ENCODE measurements around the gene ENTR1. TPM values are rescaled to one million over a fixed set of nuclear protein-coding genes. Genes with fewer than 3 reads are reported as not detected.

ENTR1 gene
- total and polyA plus RNA-seq, 2 donors (not counting 1 experiment from before 2014, with no cell fraction given), result 77.7 to 86.3 TPM

- Mint-ChIP-seq H3K27ac (peak overlapping the region; percentile 59), H3K27me3 (no peaks in the 10 kb centered on the region), H3K4me1 (peaks cover 10% of the 10 kb centered on the region), H3K9me3 (ENCODE audit: insufficient read depth) (no peaks in the 10 kb centered on the region), H3K4me3 (no peak overlapping the region)
- peaks cover 19% of the 10 kb centered on the region for H4K20me1 ChIP-seq (ENCODE audit: control insufficient read depth, insufficient read depth, low read length, poor library complexity, severe bottlenecking)
- no peak for DNase-seq
- H3K27me3 ChIP-seq (replicated peaks in 1 of 4; ENCODE audit: control extremely low read depth in 1 of 4, control insufficient read depth in 3 of 4, insufficient read depth in 4 of 4, low read length in 3 of 4), result no peaks in the 10 kb centered on the region
- peaks cover 5 to 10% of the 10 kb centered on the region in 2 donors for H3K4me1 ChIP-seq (ENCODE audit: control insufficient read depth in 2 of 2, insufficient read depth in 2 of 2, low read length in 2 of 2)
- 34% methylated on average over 9 of the region's 9 CpGs for WGBS (ENCODE audit: insufficient coverage)
- peaks cover 0 to 10% (median 0%) of the 10 kb centered on the region in 3 donors for H3K9me3 ChIP-seq (ENCODE audit: control extremely low read depth in 1 of 3, control insufficient read depth in 2 of 3, insufficient read depth in 1 of 3, low read length in 2 of 3)
- intact Hi-C loops (cut with micrococcal nuclease), result no loop called here
- no peak overlapping the region for H2AFZ ChIP-seq (ENCODE audit: insufficient read depth, low read depth, low read length, poor library complexity, severe bottlenecking)
- H3K4me3 ChIP-seq (ENCODE audit: control extremely low read depth in 1 of 5, extremely low read depth in 1 of 5, insufficient read depth in 1 of 5, low read depth in 2 of 5, low read length in 4 of 5), result no peak overlapping the region
- H3K4me2 ChIP-seq (replicated peaks; ENCODE audit: low read depth, low read length, poor library complexity, severe bottlenecking), result no peak overlapping the region
- H3K36me3 ChIP-seq (replicated peaks in 1 of 2; ENCODE audit: control extremely low read depth in 1 of 2, control insufficient read depth in 1 of 2, extremely low read depth in 1 of 2, insufficient read depth in 2 of 2, low read length in 1 of 2), result peaks cover 0 to 9% of the 10 kb centered on the region in 2 experiments
- POLR2A ChIA-PET, result no interaction called here
- no peak overlapping the region for H3K27ac ChIP-seq (ENCODE audit: low read length in 2 of 2)
- CTCF ChIA-PET, result no interaction called here
- H3K79me2 ChIP-seq (ENCODE audit: control insufficient read depth, insufficient read depth, low read length), result no peaks in the 10 kb centered on the region
- no peak for ATAC-seq (ENCODE audit: low read depth)
- H3K9ac ChIP-seq (ENCODE audit: low read length), result no peak overlapping the region
- no peak for TF ChIP-seq EZH2 (IDR thresholded peaks at IDR 0.05; ENCODE audit: borderline replicate concordance, insufficient read depth, low read depth, low read length, poor library complexity, severe bottlenecking)
- TF ChIP-seq CTCF (IDR thresholded peaks at IDR 0.05), result no peak
Measured at GRCh38 chr9:136365775-136366222, 44.6 kb downstream of the ENTR1 start.

- CTCF ChIA-PET, result interaction anchor here (0.6 to 2.9 kb wide), 3 partner anchors 13 to 52 kb away, joined by 3 to 21 read pairs (median 3); no protein-coding TSS in a partner anchor
Measured at GRCh38 chr9:136364942-136365774, 45.3 kb downstream of the ENTR1 start.

More at GRCh38 chr9:136364942-136365774, 45.3 kb downstream of the ENTR1 start:
- H3K36me3 ChIP-seq (replicated peaks in 1 of 2; ENCODE audit: control extremely low read depth in 1 of 2, control insufficient read depth in 1 of 2, extremely low read depth in 1 of 2, insufficient read depth in 2 of 2, low read length in 1 of 2), result peaks cover 0 to 12% of the 10 kb centered on the region in 2 experiments
- H3K4me1 ChIP-seq (ENCODE audit: control insufficient read depth in 2 of 2, insufficient read depth in 2 of 2, low read length in 2 of 2), result peaks cover 5 to 10% of the 10 kb centered on the region in 2 donors
- no peak overlapping the region for H3K4me3 Mint-ChIP-seq
- peaks cover 10% of the 10 kb centered on the region for H3K4me1 Mint-ChIP-seq
- no peak for TF ChIP-seq CTCF (IDR thresholded peaks at IDR 0.05)
- no peak overlapping the region for H3K27ac Mint-ChIP-seq
- H3K4me2 ChIP-seq (replicated peaks; ENCODE audit: low read depth, low read length, poor library complexity, severe bottlenecking), result no peak overlapping the region
- intact Hi-C loops (cut with micrococcal nuclease), result loop anchor here (5.0 kb wide), 1 partner anchor 458 kb away; the partner anchor contains the start of gene CAMSAP1
- H3K9ac ChIP-seq (ENCODE audit: low read length), result no peak overlapping the region
- ATAC-seq (ENCODE audit: low read depth), result no peak
- DNase-seq, result no peak
- H2AFZ ChIP-seq (ENCODE audit: insufficient read depth, low read depth, low read length, poor library complexity, severe bottlenecking), result no peak overlapping the region
- H3K27me3 ChIP-seq (replicated peaks in 1 of 4; ENCODE audit: control extremely low read depth in 1 of 4, control insufficient read depth in 3 of 4, insufficient read depth in 4 of 4, low read length in 3 of 4), result no peaks in the 10 kb centered on the region
- no peak overlapping the region for H3K27ac ChIP-seq (ENCODE audit: low read length in 2 of 2)
- H3K27me3 Mint-ChIP-seq, result no peaks in the 10 kb centered on the region
- 92% methylated on average over 28 of the region's 31 CpGs for WGBS (ENCODE audit: insufficient coverage)
- H4K20me1 ChIP-seq (ENCODE audit: control insufficient read depth, insufficient read depth, low read length, poor library complexity, severe bottlenecking), result peaks cover 19% of the 10 kb centered on the region
- no peaks in the 10 kb centered on the region for H3K79me2 ChIP-seq (ENCODE audit: control insufficient read depth, insufficient read depth, low read length)
- POLR2A ChIA-PET, result no interaction called here
- no peak overlapping the region for H3K4me3 ChIP-seq (ENCODE audit: control extremely low read depth in 1 of 5, extremely low read depth in 1 of 5, insufficient read depth in 1 of 5, low read depth in 2 of 5, low read length in 4 of 5)
- peaks cover 0 to 10% (median 0%) of the 10 kb centered on the region in 3 donors for H3K9me3 ChIP-seq (ENCODE audit: control extremely low read depth in 1 of 3, control insufficient read depth in 2 of 3, insufficient read depth in 1 of 3, low read length in 2 of 3)
- H3K9me3 Mint-ChIP-seq (ENCODE audit: insufficient read depth), result no peaks in the 10 kb centered on the region

Measured in B cell (primary cell).